K562 (cell line): ENCODE results near the gene SART3. TPM values are rescaled to one million over a fixed set of nuclear protein-coding genes. Genes with fewer than 3 reads are reported as not detected.

ENCODE experiments used
- ATAC-seq: fragments of 200-7000 bp; cut with Tn5 transposase; 3 replicates; pipeline ENCODE4 v1.9.1; 2020; ENCODE audit warnings: moderate library complexity
- BruUV-seq: library from RNA; stranded (reverse); fragments of 400-500 nt; replicated peaks from 2 replicates; lab custom pipeline; 2021; lab: Mats Ljungman, UMichigan
- CTCF ChIA-PET: fragments of 300-600 bp; formaldehyde crosslinking; extraction: SDS; loops from one replicate; lab custom pipeline; 2021; ENCODE audit warnings: low intra/inter-chr PET ratio; lab: Yijun Ruan, JAX
- POLR2A ChIA-PET: fragments of 300-600, 350-650 bp; sonication (Branson Sonifier 250); formaldehyde crosslinking; extraction: SDS; loops from one replicate; lab custom pipeline; 2021; ENCODE audit warnings: antibody characterized with exemption, inconsistent platforms; lab: Yijun Ruan, JAX
- DNase-seq, 4 experiments: peaks; one replicate each; pipeline versions ENCODE4 v3.0.0 to v3.0.0-alpha.2; 2011 to 2018; ENCODE audit warnings: low spot score in 3 of 4, mixed read lengths in 3 of 4; ENCODE audit errors: extremely low read depth in 1 of 4
- FAIRE-seq: peaks from 2 replicates; lab custom pipeline; 2011; peaks lifted over from hg19 to GRCh38; lab: Jason Lieb, UNC
- H2AFZ ChIP-seq: 2 replicates; pipeline ENCODE4 v1.6.0; 2011; ENCODE audit warnings: low read depth, low read length, control low read depth, inconsistent platforms
- H3K27ac ChIP-seq: fragments of 200-600 bp; 3 replicates; pipeline ENCODE4 v1.8.0; 2011; ENCODE audit warnings: low read depth, mild to moderate bottlenecking, control low read depth, inconsistent platforms, low read length, moderate library complexity, mixed read lengths; ENCODE audit errors: extremely low read depth
- H3K27me3 ChIP-seq, 2 experiments: fragments of 300-600 bp in 1 of 2; 2 replicates in 1 of 2; 3 replicates in 1 of 2; pipeline versions ENCODE4 v1.6.0 to v1.8.0; 2011; ENCODE audit warnings: inconsistent platforms in 2 of 2, low read length in 2 of 2, mild to moderate bottlenecking in 1 of 2, mixed read lengths in 1 of 2, moderate library complexity in 1 of 2; ENCODE audit not compliant: control insufficient read depth in 2 of 2, insufficient read depth in 2 of 2
- H3K36me3 ChIP-seq: fragments of 300-600 bp; 3 replicates; pipeline ENCODE4 v1.8.0; 2011; ENCODE audit warnings: mild to moderate bottlenecking, low read length, inconsistent platforms; ENCODE audit not compliant: control insufficient read depth, insufficient read depth
- H3K4me1 ChIP-seq, 2 experiments: fragments of 200-600 bp in 1 of 2; replicated peaks in 1 of 2; 2 replicates in 1 of 2; 3 replicates in 1 of 2; pipeline versions ENCODE4 v1.5.1 to v1.8.0; 2011; ENCODE audit warnings: inconsistent platforms in 2 of 2, low read length in 2 of 2, mild to moderate bottlenecking in 1 of 2, mixed read lengths in 1 of 2, moderate library complexity in 1 of 2; ENCODE audit not compliant: control insufficient read depth in 2 of 2, insufficient read depth in 2 of 2
- H3K4me2 ChIP-seq: 2 replicates; pipeline ENCODE4 v1.6.1; 2011; ENCODE audit warnings: low read length, control low read depth, inconsistent platforms, mixed read lengths; ENCODE audit not compliant: insufficient read depth
- H3K4me3 ChIP-seq: fragments of 200-600 bp; sonication (generic), shearing (Covaris generic); 2 replicates; pipeline ENCODE4 v1.5.1; 2016; ENCODE audit warnings: control low read depth, inconsistent platforms
- H3K79me2 ChIP-seq: fragments of 200-600 bp; 3 replicates; pipeline ENCODE4 v1.8.0; 2011; ENCODE audit warnings: low read length, inconsistent platforms; ENCODE audit not compliant: control insufficient read depth, insufficient read depth
- H3K9ac ChIP-seq, 2 experiments: 2 replicates each; pipeline versions ENCODE4 v1.6.0 to v1.6.1; 2011; ENCODE audit warnings: low read depth in 2 of 2, low read length in 2 of 2, control low read depth in 1 of 2, inconsistent platforms in 1 of 2, mild to moderate bottlenecking in 1 of 2, mixed read lengths in 1 of 2; ENCODE audit not compliant: insufficient read depth in 1 of 2
- H3K9me1 ChIP-seq: one replicate; pipeline ENCODE4 v1.6.0; 2011; ENCODE audit warnings: inconsistent platforms, mild to moderate bottlenecking, low read length, moderate library complexity; ENCODE audit not compliant: control insufficient read depth, insufficient read depth
- H3K9me3 ChIP-seq: replicated peaks from 2 replicates; pipeline ENCODE4 v1.5.1; 2011; ENCODE audit warnings: low read depth, low read length, inconsistent platforms; ENCODE audit not compliant: control insufficient read depth, insufficient read depth
- H4K20me1 ChIP-seq: replicated peaks from 2 replicates; pipeline ENCODE4 v1.6.1; 2011; ENCODE audit warnings: low read length, inconsistent platforms, mixed read lengths; ENCODE audit not compliant: control insufficient read depth, insufficient read depth
- ESRRB ChIP-seq: fragments of 250-450 bp; sonication (Bioruptor Pico); IDR thresholded peaks from 2 replicates; pipeline ENCODE4 v1.5.0; 2020; ENCODE audit warnings: mild to moderate bottlenecking, moderate library complexity, borderline replicate concordance
- KLF1 ChIP-seq: fragments of 450-650 bp; IDR thresholded peaks from 2 replicates; pipeline ENCODE4 v1.6.1; 2016; ENCODE audit warnings: missing genetic modification characterization, missing compliant biosample characterization
- NR2C2 ChIP-seq, 2 experiments: fragments of 200-800 bp in 1 of 2; sonication (Bioruptor generic) in 1 of 2; sonication (generic) in 1 of 2; formaldehyde crosslinking in 1 of 2; IDR thresholded peaks; 2 replicates each; pipeline versions ENCODE4 v1.6.1 to v1.8.0; 2016 to 2022; ENCODE audit warnings: mild to moderate bottlenecking in 1 of 2, missing compliant biosample characterization in 1 of 2, missing genetic modification characterization in 1 of 2, missing genetic modification reagents in 1 of 2
- POLR2B ChIP-seq: fragments of 450-650 bp; IDR thresholded peaks from 2 replicates; pipeline ENCODE4 v1.6.1; 2018; ENCODE audit warnings: low read depth; ENCODE audit not compliant: partially characterized antibody
- SUPT5H ChIP-seq: fragments of 450-650 bp; IDR thresholded peaks from 2 replicates; pipeline ENCODE4 v1.6.1; 2016
- ZNF436 ChIP-seq: fragments of 250-450, 450-650 bp; sonication (Bioruptor Pico); formaldehyde crosslinking; IDR thresholded peaks from 2 replicates; pipeline ENCODE4 v1.7.0; 2020; ENCODE audit warnings: mild to moderate bottlenecking
- WGBS: fragments of 100-300 bp; shearing (Covaris generic); methylation state at CpG from one replicate; pipeline ENCODE4 v1.1.6; 2016; ENCODE audit warnings: low coverage, mixed read lengths; ENCODE audit not compliant: insufficient coverage; ENCODE audit errors: missing lambda C conversion rate; 5-methylcytosine and 5-hydroxymethylcytosine counted together
- in situ Hi-C: fragments of 300-500 bp; cut with MboI; formaldehyde crosslinking; loops from 4 replicates; pipeline ENCODE4 v1.15.0; 2018; ENCODE audit warnings: inconsistent platforms, mixed read lengths
- intact Hi-C: fragments of 100-400 bp; cut with micrococcal nuclease; formaldehyde crosslinking; loops from 2 replicates; pipeline ENCODE4 v1.14.2; 2022
- polyA plus RNA-seq, 8 experiments: library from polyadenylated mRNA; depleted of rRNA in 4 of 8; stranded (reverse) in 5 of 8; unstranded in 3 of 8; fragments of >200 nt; fragmentation: Nextera tagmentation in 2 of 8; fragmentation: Illumina TruSeq in 1 of 8; extraction: Ambion mirVana in 2 of 8; extraction: Trizol in 1 of 8; gene quantifications; 2 replicates each; pipeline versions ENCODE4 v1.2.1 to v1.2.3, GENCODE V29; 2011 to 2014; ENCODE audit warnings: inconsistent platforms in 1 of 8, missing spikeins in 1 of 8
- total RNA-seq, 7 experiments: library from RNA; depleted of rRNA in 6 of 7; stranded (reverse); fragments of >200 nt in 6 of 7; fragmentation: Illumina TruSeq in 2 of 7; extraction: Trizol in 2 of 7; gene quantifications; 2 replicates each; pipeline versions ENCODE4 v1.2.1 to v1.2.3, GENCODE V29; 2011 to 2021; ENCODE audit warnings: low replicate concordance in 1 of 7

SART3 gene
- total and polyA plus RNA-seq, 9 of the 15 experiments (the other 6 are each of a cell fraction or from before 2014, with no cell fraction given), result 8.9 to 167 (median 56.7) TPM

DNA sequence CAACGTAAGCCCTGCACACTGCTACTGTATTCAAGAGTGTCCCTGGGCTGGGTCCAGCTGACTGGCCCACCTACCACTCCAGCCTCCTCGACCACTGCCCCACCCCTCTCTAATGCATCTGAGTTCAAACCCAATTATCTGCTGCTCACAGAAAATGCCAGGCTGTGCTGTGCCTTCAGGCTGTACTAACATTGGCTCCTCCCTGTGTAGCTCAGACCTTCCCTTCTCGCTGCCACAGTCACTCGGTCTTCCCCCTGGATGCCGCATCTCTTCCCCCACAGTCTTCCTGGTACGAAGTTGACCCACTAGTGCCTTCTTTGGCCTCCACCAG lies 33.8 kb downstream of the SART3 start:
- WGBS, result 97% methylated on average over 6 of the region's 6 CpGs
- Histone ChIP-seq H3K36me3 (peaks cover 99% of the 10 kb centered on the region), H3K9me3 (no peaks in the 10 kb centered on the region), H3K9me1 (no peaks in the 10 kb centered on the region), H3K27ac (no peak overlapping the region; the same call in 2 of the 3 replicates), H3K9ac (0 out of 4 replicates have a peak overlapping the region, but pooled peaks of 1 of the 2 experiments have one; percentile 6), H3K79me2 (peaks cover 13% of the 10 kb centered on the region), H4K20me1 (peaks cover 7% of the 10 kb centered on the region; the same call in 1 of the 2 replicates), H3K4me3 (no peak overlapping the region), H3K4me1 (peaks cover 2% of the 10 kb centered on the region in 2 experiments; a peak in 4 of 5 replicates), H3K4me2 (no peak overlapping the region), H3K27me3 (no peaks in the 10 kb centered on the region), H2AFZ (no peak overlapping the region)
- TF ChIP-seq ESRRB (CRISPR knock-in tag) (no peak), ZNF436 (CRISPR knock-in tag) (no peak), SUPT5H (peak; percentile 47; the same call in 1 of the 2 replicates), NR2C2 (CRISPR knock-in tag; IDR thresholded peaks at IDR 0.05) (no peak), NR2C2 (tag; IDR thresholded peaks at IDR 0.05) (no peak), POLR2B (peak; percentile 26), KLF1 (tag) (no peak)
- FAIRE-seq, result no peak
- ATAC-seq, result no peak
- POLR2A ChIA-PET, result interaction anchor here (2.9 kb wide), 1 partner anchor 9 kb away, joined by 9 read pairs; no protein-coding TSS in a partner anchor
- BruUV-seq, result no TSS peak
- DNase-seq, result no peak
- intact Hi-C loops, result no loop called here
- CTCF ChIA-PET, result no interaction called here
- in situ Hi-C loops, result no loop called here
